CD14-positive monocyte (primary cell): ENCODE data around the gene NR4A1. TPM values are rescaled to one million over a fixed set of nuclear protein-coding genes. Genes with fewer than 3 reads are reported as not detected.
A peak's percentile ranks its signal among the peaks of the same experiment; 100 is the strongest.
"Not testable (repeated sequence)": the region's sequence is repeated elsewhere in the genome, so short reads cannot be mapped to it uniquely, and the experiment has no call there.

Experiments
- DNase-seq, 3 donors: peaks; one replicate each; pipeline ENCODE4 v3.0.0-alpha.2; 2011 to 2022
- H2AFZ ChIP-seq: 2 replicates; pipeline ENCODE4 v1.6.0; 2012; ENCODE audit warnings: mild to moderate bottlenecking, low read depth, low read length, inconsistent platforms; ENCODE audit not compliant: insufficient read depth, poor library complexity, severe bottlenecking
- H3K27ac ChIP-seq, 2 donors: 1 replicate in 1 of 2; 2 replicates in 1 of 2; pipeline ENCODE4 v1.5.1; 2012 to 2013; ENCODE audit warnings: low read length in 2 of 2, control low read depth in 1 of 2, inconsistent platforms in 1 of 2, low read depth in 1 of 2, mild to moderate bottlenecking in 1 of 2
- H3K27me3 ChIP-seq, 2 donors: one replicate each; pipeline versions ENCODE4 v1.6.0 to v1.6.1; 2011 to 2013; ENCODE audit warnings: low read length in 2 of 2; ENCODE audit not compliant: control insufficient read depth in 2 of 2, insufficient read depth in 2 of 2
- H3K36me3 ChIP-seq, 2 donors: replicated peaks in 1 of 2; 1 replicate in 1 of 2; 2 replicates in 1 of 2; pipeline versions ENCODE4 v1.5.1 to v1.6.1; 2012 to 2013; ENCODE audit warnings: low read length in 2 of 2, control low read depth in 1 of 2, inconsistent platforms in 1 of 2, mild to moderate bottlenecking in 1 of 2; ENCODE audit not compliant: insufficient read depth in 2 of 2, control insufficient read depth in 1 of 2
- H3K4me1 ChIP-seq, 2 donors: 1 replicate in 1 of 2; 2 replicates in 1 of 2; pipeline versions ENCODE4 v1.5.1 to v1.6.1; 2012 to 2013; ENCODE audit warnings: low read length in 2 of 2, control low read depth in 1 of 2, inconsistent platforms in 1 of 2, mild to moderate bottlenecking in 1 of 2, moderate library complexity in 1 of 2; ENCODE audit not compliant: insufficient read depth in 2 of 2, control insufficient read depth in 1 of 2
- H3K4me2 ChIP-seq: replicated peaks from 2 replicates; pipeline ENCODE3; 2012; ENCODE audit warnings: low read length, moderate library complexity, mild to moderate bottlenecking; ENCODE audit not compliant: poor library complexity, severe bottlenecking; ENCODE audit errors: extremely low read depth
- H3K4me3 ChIP-seq, 3 experiments: fragments of 200-600 bp in 1 of 3; sonication (generic) in 1 of 3; replicated peaks in 1 of 3; 1 replicate in 2 of 3; 2 replicates in 1 of 3; pipeline ENCODE4 v1.5.1; 2011 to 2013; ENCODE audit warnings: low read length in 3 of 3, mild to moderate bottlenecking in 3 of 3, control low read depth in 2 of 3, low read depth in 2 of 3, inconsistent platforms in 1 of 3, moderate library complexity in 1 of 3
- H3K79me2 ChIP-seq: 2 replicates; pipeline ENCODE4 v1.6.0; 2012; ENCODE audit warnings: mild to moderate bottlenecking, control low read depth, inconsistent platforms, low read length, moderate library complexity; ENCODE audit not compliant: insufficient read depth
- H3K9ac ChIP-seq: 2 replicates; pipeline ENCODE4 v1.6.0; 2017; ENCODE audit warnings: low read length, mild to moderate bottlenecking; ENCODE audit not compliant: insufficient read depth, poor library complexity, severe bottlenecking
- H3K9me3 ChIP-seq, 2 donors: replicated peaks in 1 of 2; 1 replicate in 1 of 2; 2 replicates in 1 of 2; pipeline versions ENCODE4 v1.5.1 to v1.6.1; 2012 to 2013; ENCODE audit warnings: low read length in 2 of 2, control low read depth in 1 of 2; ENCODE audit not compliant: control insufficient read depth in 1 of 2, insufficient read depth in 1 of 2
- H4K20me1 ChIP-seq: 2 replicates; pipeline ENCODE4 v1.6.0; 2012; ENCODE audit warnings: mild to moderate bottlenecking, low read length, control low read depth, moderate library complexity; ENCODE audit not compliant: insufficient read depth
- H3K27ac Mint-ChIP-seq, 7 donors: one replicate each; pipeline ENCODE4 v1.8.0; 2020; ENCODE audit warnings: mild to moderate bottlenecking in 7 of 7, mixed read lengths in 7 of 7, moderate library complexity in 6 of 7, inconsistent platforms in 2 of 7
- H3K27me3 Mint-ChIP-seq, 3 donors: one replicate each; pipeline ENCODE4 v1.8.0; 2021 to 2022; ENCODE audit warnings: low read depth in 3 of 3, mild to moderate bottlenecking in 3 of 3, mixed read lengths in 3 of 3, moderate library complexity in 3 of 3, inconsistent platforms in 1 of 3
- H3K36me3 Mint-ChIP-seq, 2 donors: one replicate each; pipeline ENCODE4 v1.8.0; 2020; ENCODE audit warnings: mixed read lengths in 2 of 2, inconsistent platforms in 1 of 2, mild to moderate bottlenecking in 1 of 2
- H3K4me1 Mint-ChIP-seq: one replicate; pipeline ENCODE4 v1.8.0; 2020; ENCODE audit warnings: mild to moderate bottlenecking, mixed read lengths
- H3K4me3 Mint-ChIP-seq, 2 donors: one replicate each; pipeline ENCODE4 v1.8.0; 2020; ENCODE audit warnings: mild to moderate bottlenecking in 2 of 2, mixed read lengths in 2 of 2, moderate library complexity in 1 of 2
- H3K9me3 Mint-ChIP-seq, 7 donors: one replicate each; pipeline ENCODE4 v1.8.0; 2020 to 2022; ENCODE audit warnings: mixed read lengths in 7 of 7, mild to moderate bottlenecking in 6 of 7, moderate library complexity in 6 of 7, inconsistent platforms in 2 of 7
- WGBS: methylation state at CpG from one replicate; pipeline ENCODE4 v1.1.5; 2013; ENCODE audit warnings: missing lambda C conversion rate; ENCODE audit not compliant: insufficient coverage; 5-methylcytosine and 5-hydroxymethylcytosine counted together
- intact Hi-C, 2 donors: fragments of 100-400 bp; cut with micrococcal nuclease; formaldehyde crosslinking; loops; one replicate each; pipeline versions ENCODE4 v1.15.0 to v1.15.1; 2023
- polyA plus RNA-seq, 3 donors: library from polyadenylated mRNA; depleted of rRNA in 1 of 3; unstranded in 2 of 3; stranded (reverse) in 1 of 3; fragments of 300-500 nt in 2 of 3; fragments of >200 nt in 1 of 3; fragmentation: Illumina TruSeq in 2 of 3; gene quantifications; 1 replicate in 2 of 3; 2 replicates in 1 of 3; pipeline ENCODE4 v1.2.3, GENCODE V29; 2012 to 2021
- TF ChIP-seq, protein P1 (sequence below): fragments of 200-600 bp; IDR thresholded peaks from one replicate; pipeline ENCODE4 v1.8.0; 2022; ENCODE audit warnings: antibody characterized with exemption, mild to moderate bottlenecking

Gene NR4A1
- polyA plus RNA-seq, 3 donors, result 10.1 to 1,297 (median 41.4) TPM

DNA sequence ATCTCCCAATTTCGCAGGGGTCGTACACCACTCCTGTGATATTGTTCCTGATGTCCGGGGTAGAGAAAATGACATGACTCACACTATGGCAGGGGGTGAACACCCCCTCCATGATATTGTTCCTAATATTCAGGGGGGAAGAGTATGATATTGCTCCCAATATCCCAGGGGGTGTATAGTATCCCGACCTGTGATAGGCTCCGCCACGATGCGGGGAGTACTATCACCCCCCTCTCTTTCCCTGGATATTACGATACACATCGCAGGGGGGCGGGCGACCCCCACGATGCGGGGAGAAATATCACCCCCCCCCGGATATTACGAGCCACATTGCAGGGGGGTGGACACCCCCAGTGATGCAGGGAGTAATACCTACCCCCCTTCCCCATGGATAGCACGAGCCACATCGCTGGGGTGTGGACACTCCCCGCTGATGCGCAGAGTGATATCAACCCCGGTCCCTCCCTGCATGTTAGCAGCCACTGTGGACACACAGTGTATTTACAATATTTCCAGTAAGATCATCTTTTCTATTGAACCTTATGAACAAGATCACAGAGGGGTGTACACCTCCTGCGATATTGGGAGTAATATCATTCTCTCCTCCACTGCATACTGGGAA is 45.9 kb downstream of the NR4A1 start:
- Mint-ChIP-seq H3K36me3 (no peaks in the 10 kb centered on the region), H3K4me3 (no peak overlapping the region), H3K9me3 (peaks cover 0 to 3% (median 0%) of the 10 kb centered on the region in 7 donors), H3K27ac (no peak overlapping the region), H3K4me1 (no peaks in the 10 kb centered on the region), H3K27me3 (peaks cover 16 to 23% (median 17%) of the 10 kb centered on the region in 3 donors)
- no peaks in the 10 kb centered on the region for H3K4me1 ChIP-seq
- WGBS, result 81% methylated on average over 5 of the region's 21 CpGs
- no peaks in the 10 kb centered on the region for H4K20me1 ChIP-seq
- no peaks in the 10 kb centered on the region for H3K36me3 ChIP-seq
- no peak overlapping the region for H3K27ac ChIP-seq
- H3K79me2 ChIP-seq, result no peaks in the 10 kb centered on the region
- no peak for DNase-seq
- TF ChIP-seq, protein P1, sequence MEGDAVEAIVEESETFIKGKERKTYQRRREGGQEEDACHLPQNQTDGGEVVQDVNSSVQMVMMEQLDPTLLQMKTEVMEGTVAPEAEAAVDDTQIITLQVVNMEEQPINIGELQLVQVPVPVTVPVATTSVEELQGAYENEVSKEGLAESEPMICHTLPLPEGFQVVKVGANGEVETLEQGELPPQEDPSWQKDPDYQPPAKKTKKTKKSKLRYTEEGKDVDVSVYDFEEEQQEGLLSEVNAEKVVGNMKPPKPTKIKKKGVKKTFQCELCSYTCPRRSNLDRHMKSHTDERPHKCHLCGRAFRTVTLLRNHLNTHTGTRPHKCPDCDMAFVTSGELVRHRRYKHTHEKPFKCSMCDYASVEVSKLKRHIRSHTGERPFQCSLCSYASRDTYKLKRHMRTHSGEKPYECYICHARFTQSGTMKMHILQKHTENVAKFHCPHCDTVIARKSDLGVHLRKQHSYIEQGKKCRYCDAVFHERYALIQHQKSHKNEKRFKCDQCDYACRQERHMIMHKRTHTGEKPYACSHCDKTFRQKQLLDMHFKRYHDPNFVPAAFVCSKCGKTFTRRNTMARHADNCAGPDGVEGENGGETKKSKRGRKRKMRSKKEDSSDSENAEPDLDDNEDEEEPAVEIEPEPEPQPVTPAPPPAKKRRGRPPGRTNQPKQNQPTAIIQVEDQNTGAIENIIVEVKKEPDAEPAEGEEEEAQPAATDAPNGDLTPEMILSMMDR, result no peak
- H2AFZ ChIP-seq, result no peak overlapping the region
- intact Hi-C loops, result no loop called here
- no peak overlapping the region for H3K9ac ChIP-seq
- no peak overlapping the region for H3K4me2 ChIP-seq
- H3K27me3 ChIP-seq, result peaks cover 0 to 6% of the 10 kb centered on the region in 2 donors
- H3K9me3 ChIP-seq, result no peaks in the 10 kb centered on the region
- H3K4me3 ChIP-seq, result no peak overlapping the region

DNA sequence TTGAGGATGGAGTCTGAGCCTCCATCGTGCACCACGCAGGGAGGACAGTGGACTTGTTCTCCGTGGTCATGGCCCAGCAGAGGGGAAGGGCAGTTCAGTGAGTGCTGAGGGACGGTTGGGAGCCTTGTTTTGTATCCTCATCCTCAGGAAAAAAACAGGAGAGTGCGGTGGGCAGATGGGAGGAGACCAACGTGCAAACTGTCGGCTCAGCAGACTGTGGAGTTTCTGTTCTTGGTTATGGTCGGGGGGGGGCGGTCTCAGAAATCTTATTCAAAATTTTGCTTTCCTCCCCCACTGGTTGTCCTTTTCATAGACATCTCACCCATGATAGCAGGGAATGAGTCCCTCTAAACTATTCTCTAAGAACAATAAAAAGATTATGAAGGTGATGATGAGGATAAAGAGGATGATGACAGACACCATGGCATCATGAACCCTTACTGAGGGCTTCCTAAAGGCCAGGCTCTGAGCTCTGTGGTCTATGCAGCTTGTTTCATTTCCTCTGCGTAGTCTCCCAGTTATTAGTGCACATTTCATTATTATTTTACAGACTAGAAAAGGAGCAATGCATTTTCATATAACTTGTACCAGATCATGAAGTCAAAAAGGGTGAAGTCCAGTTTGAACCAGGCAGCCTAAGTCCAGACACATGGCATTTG is 53.3 kb downstream of the NR4A1 start:
- H3K27ac Mint-ChIP-seq, result peak overlapping the region in 3 of 7 donors; percentile 26 to 60 (median 37)

More for the DNA sequence above, 53.3 kb downstream of the NR4A1 start:
- peaks cover 22 to 34% (median 25%) of the 10 kb centered on the region in 3 donors for H3K27me3 Mint-ChIP-seq
- DNase-seq, H3K27me3 ChIP-seq, intact Hi-C loops, H4K20me1 ChIP-seq, H3K9me3 Mint-ChIP-seq, H3K4me3 ChIP-seq, H3K27ac ChIP-seq, H3K4me2 ChIP-seq, H3K36me3 Mint-ChIP-seq, H2AFZ ChIP-seq, H3K9me3 ChIP-seq, H3K36me3 ChIP-seq, H3K4me1 ChIP-seq, H3K79me2 ChIP-seq, H3K9ac ChIP-seq: not testable (repeated sequence)
- H3K4me1 Mint-ChIP-seq, result peaks cover 11% of the 10 kb centered on the region
- 60% methylated on average over 4 of the region's 10 CpGs for WGBS
- H3K4me3 Mint-ChIP-seq, result peak overlapping the region in 1 of 2 donors; percentile 7

Other genes starting within 250 kb of the NR4A1 start
- gene FIGNL2, start 202.7 kb upstream of the NR4A1 start, polyA plus RNA-seq, result under 1 TPM in 2 of 3 donors, not detected in 1; 0.06 to 0.52 TPM
- gene ANKRD33, start 163.3 kb upstream of the NR4A1 start, polyA plus RNA-seq, result under 1 TPM in 1 of 3 donors, not detected in 2; 0.07 TPM
- gene ACVRL1, start 143.9 kb upstream of the NR4A1 start, polyA plus RNA-seq, result 1 to 10 TPM; 1.5 to 3.6 (median 2.0) TPM
- gene ACVR1B, start 99.7 kb upstream of the NR4A1 start, polyA plus RNA-seq, result 10 to 100 TPM in 1 of 3 donors, 1 to 10 TPM in 2; 1.8 to 18.5 (median 3.9) TPM
- 100 to 1,000 TPM in 1 of 3 donors, 1 to 10 TPM in 1, under 1 TPM in 1; 0.63 to 118 (median 1.6) TPM for gene TAMALIN, start 44.5 kb upstream of the NR4A1 start, polyA plus RNA-seq
- 100 to 1,000 TPM in 1 of 3 donors, 10 to 100 TPM in 2; 20.5 to 120 (median 26.4) TPM for gene ATG101, start 18.5 kb downstream of the NR4A1 start, polyA plus RNA-seq
- not detected for gene SMIM41, start 28.3 kb downstream of the NR4A1 start, polyA plus RNA-seq
- gene KRT80, start 140.6 kb downstream of the NR4A1 start, polyA plus RNA-seq, result under 1 TPM; 0.18 to 0.52 (median 0.37) TPM
- gene KRT7, start 181.8 kb downstream of the NR4A1 start, polyA plus RNA-seq, result 1 to 10 TPM in 2 of 3 donors, not detected in 1; 1.3 to 2.7 TPM
- gene KRT86, start 223.2 kb downstream of the NR4A1 start, polyA plus RNA-seq, result not detected
- not detected for gene KRT81, start 240.1 kb downstream of the NR4A1 start, polyA plus RNA-seq